ENCODE measurements around the gene TDRD12. TPM values are rescaled to one million over a fixed set of nuclear protein-coding genes. Genes with fewer than 3 reads are reported as not detected.

TDRD12 gene
- total and polyA plus RNA-seq, 4 donors = under 0.01 to 0.23 (median 0.02) TPM; not detected in 1

- Histone ChIP-seq H3K36me3 (ENCODE audit: control insufficient read depth in 4 of 4, insufficient read depth in 3 of 4, low read depth in 1 of 4, low read length in 3 of 4) (no peaks in the 10 kb centered on the region), H3K9me3 (ENCODE audit: control insufficient read depth in 4 of 4, low read length in 3 of 4) (no peaks in the 10 kb centered on the region), H3K27me3 (ENCODE audit: control insufficient read depth in 4 of 4, insufficient read depth in 4 of 4, low read length in 3 of 4) (no peaks in the 10 kb centered on the region), H3K9ac (ENCODE audit: low read depth in 1 of 2, low read length in 2 of 2) (no peak overlapping the region), H3K4me3 (ENCODE audit: low read depth in 1 of 3, low read length in 3 of 3) (no peak overlapping the region), H3K27ac (ENCODE audit: low read depth in 1 of 2, low read length in 2 of 2) (no peak overlapping the region), H3K4me1 (ENCODE audit: control insufficient read depth in 4 of 4, insufficient read depth in 4 of 4, low read length in 3 of 4) (no peaks in the 10 kb centered on the region)
- TF ChIP-seq YY1 (IDR thresholded peaks at IDR 0.05) (no peak), ATF3 (IDR thresholded peaks at IDR 0.05) (no peak), FOXA2 (IDR thresholded peaks at IDR 0.05) (no peak), MAX (IDR thresholded peaks at IDR 0.05) (no peak), NR2F2 (IDR thresholded peaks at IDR 0.05) (no peak), CTCF (IDR thresholded peaks at IDR 0.05; ENCODE audit: low read depth, low read length, missing input control) (no peak), RXRA (IDR thresholded peaks at IDR 0.05) (no peak), JUND (IDR thresholded peaks at IDR 0.05) (no peak), REST (IDR thresholded peaks at IDR 0.05) (no peak), HNF4A (conservative IDR thresholded peaks at IDR 0.05) (no peak), TAF1 (conservative IDR thresholded peaks at IDR 0.05) (no peak), GABPA (IDR thresholded peaks at IDR 0.05 in 1 of 2, conservative IDR thresholded peaks at IDR 0.05 in 1 of 2) (no peak), EGR1 (IDR thresholded peaks at IDR 0.05; ENCODE audit: low read depth in 2 of 2) (no peak), SP1 (IDR thresholded peaks at IDR 0.05) (no peak), ZBTB33 (IDR thresholded peaks at IDR 0.05) (no peak), FOXA1 (IDR thresholded peaks at IDR 0.05) (no peak), RAD21 (IDR thresholded peaks at IDR 0.05) (no peak)
- 61% methylated on average over 12 of the region's 12 CpGs for WGBS
- DNase-seq (ENCODE audit: low spot score) = no peak
These were observed 83.3 kb downstream of the TDRD12 start for GRCh38 chr19:32802840-32803239.

- Histone ChIP-seq H3K9ac (ENCODE audit: low read depth in 1 of 2, low read length in 2 of 2) (no peak overlapping the region), H3K4me3 (ENCODE audit: low read depth in 1 of 3, low read length in 3 of 3) (no peak overlapping the region), H3K36me3 (ENCODE audit: control insufficient read depth in 4 of 4, insufficient read depth in 3 of 4, low read depth in 1 of 4, low read length in 3 of 4) (no peaks in the 10 kb centered on the region), H3K9me3 (ENCODE audit: control insufficient read depth in 4 of 4, low read length in 3 of 4) (no peaks in the 10 kb centered on the region), H3K4me1 (ENCODE audit: control insufficient read depth in 4 of 4, insufficient read depth in 4 of 4, low read length in 3 of 4) (no peaks in the 10 kb centered on the region), H3K27ac (ENCODE audit: low read depth in 1 of 2, low read length in 2 of 2) (no peak overlapping the region), H3K27me3 (ENCODE audit: control insufficient read depth in 4 of 4, insufficient read depth in 4 of 4, low read length in 3 of 4) (no peaks in the 10 kb centered on the region)
- no peak for TF ChIP-seq REST (IDR thresholded peaks at IDR 0.05)
- no peak for TF ChIP-seq FOXA2 (IDR thresholded peaks at IDR 0.05)
- no peak for TF ChIP-seq HNF4A (conservative IDR thresholded peaks at IDR 0.05)
- DNase-seq (ENCODE audit: low spot score) = no peak
- 84% methylated on average over 4 of the region's 4 CpGs for WGBS
These were observed 88.7 kb downstream of the TDRD12 start for GRCh38 chr19:32808236-32808635.

Measured in liver (tissue), 9 donors.